ENCODE results near the gene KIF1A.
"Not testable (repeated sequence)": the region's sequence is repeated elsewhere in the genome, so short reads cannot be mapped to it uniquely, and the experiment has no call there.

- TF ChIP-seq, protein P1, sequence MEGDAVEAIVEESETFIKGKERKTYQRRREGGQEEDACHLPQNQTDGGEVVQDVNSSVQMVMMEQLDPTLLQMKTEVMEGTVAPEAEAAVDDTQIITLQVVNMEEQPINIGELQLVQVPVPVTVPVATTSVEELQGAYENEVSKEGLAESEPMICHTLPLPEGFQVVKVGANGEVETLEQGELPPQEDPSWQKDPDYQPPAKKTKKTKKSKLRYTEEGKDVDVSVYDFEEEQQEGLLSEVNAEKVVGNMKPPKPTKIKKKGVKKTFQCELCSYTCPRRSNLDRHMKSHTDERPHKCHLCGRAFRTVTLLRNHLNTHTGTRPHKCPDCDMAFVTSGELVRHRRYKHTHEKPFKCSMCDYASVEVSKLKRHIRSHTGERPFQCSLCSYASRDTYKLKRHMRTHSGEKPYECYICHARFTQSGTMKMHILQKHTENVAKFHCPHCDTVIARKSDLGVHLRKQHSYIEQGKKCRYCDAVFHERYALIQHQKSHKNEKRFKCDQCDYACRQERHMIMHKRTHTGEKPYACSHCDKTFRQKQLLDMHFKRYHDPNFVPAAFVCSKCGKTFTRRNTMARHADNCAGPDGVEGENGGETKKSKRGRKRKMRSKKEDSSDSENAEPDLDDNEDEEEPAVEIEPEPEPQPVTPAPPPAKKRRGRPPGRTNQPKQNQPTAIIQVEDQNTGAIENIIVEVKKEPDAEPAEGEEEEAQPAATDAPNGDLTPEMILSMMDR (IDR thresholded peaks at IDR 0.05), result not testable (repeated sequence)
- not testable (repeated sequence) for TF ChIP-seq POLR2A (IDR thresholded peaks at IDR 0.05; ENCODE audit: low read depth)
Measured at GRCh38 chr2:240680185-240680584, 139.8 kb downstream of the KIF1A start.
